GM21526 (cell line): Measurements from ENCODE around the gene IL22RA2.

Experiments
- ATAC-seq: cut with Tn5 transposase; IDR thresholded peaks from one replicate; pipeline ENCODE4 v1.9.1; 2021; ENCODE audit warnings: moderate library complexity; ENCODE audit not compliant: unreplicated experiment, low FRiP score

The IL22RA2 gene

GRCh38 chr6:137197684-137198645 lies 24.5 kb upstream of the IL22RA2 start:
- ATAC-seq: no peak

- ATAC-seq: no peak
Measured at GRCh38 chr6:137193256-137194070, 20.0 kb upstream of the IL22RA2 start.

GRCh38 chr6:137192821-137193220 lies 19.4 kb upstream of the IL22RA2 start:
- ATAC-seq: no peak

- no peak for ATAC-seq
Measured at GRCh38 chr6:137191670-137192069, 18.2 kb upstream of the IL22RA2 start.

DNA sequence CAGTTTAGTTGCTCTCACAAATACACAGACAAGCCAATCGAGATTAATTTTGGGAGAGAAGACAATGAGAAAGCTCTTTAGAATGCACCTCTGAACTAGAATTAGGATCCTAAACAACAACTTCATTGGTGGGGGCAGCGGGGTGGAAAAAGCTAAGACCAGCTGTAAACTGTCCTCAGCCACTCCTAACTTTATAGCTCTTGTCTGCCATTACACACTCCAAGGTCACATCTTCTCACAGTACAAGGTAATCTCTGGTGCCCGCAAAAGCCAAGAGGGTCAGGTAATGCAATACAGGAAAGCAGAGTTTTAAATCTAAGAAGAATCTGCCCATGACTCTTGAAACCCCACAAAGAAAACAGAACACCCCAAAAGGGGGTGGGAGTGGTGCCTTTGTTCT lies 17.8 kb upstream of the IL22RA2 start:
- no peak for ATAC-seq

DNA sequence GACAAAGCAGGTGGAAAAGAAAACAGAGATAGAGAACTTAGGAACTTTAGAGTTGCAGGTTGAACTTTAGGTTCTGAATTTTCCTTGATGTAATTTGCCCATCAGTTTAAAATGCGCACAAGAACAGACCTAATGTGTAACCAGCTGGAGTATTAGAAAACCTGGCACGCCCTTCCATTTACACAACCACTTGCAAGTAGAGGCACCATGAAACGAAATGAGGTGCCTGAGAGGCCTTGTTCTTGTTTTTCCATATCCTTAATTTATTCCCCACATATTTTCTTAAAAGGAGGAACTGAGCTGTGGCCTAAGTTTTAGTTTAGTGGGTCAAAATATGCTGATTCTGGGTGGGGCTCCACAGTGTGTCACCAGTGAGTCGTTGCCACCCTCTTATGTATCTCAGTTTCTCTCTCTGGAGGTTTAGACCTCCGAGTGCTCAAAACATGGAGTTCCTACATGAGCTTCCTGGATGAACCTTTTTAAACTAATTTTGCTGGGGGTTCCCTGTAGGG lies 17.2 kb upstream of the IL22RA2 start:
- no peak for ATAC-seq

DNA sequence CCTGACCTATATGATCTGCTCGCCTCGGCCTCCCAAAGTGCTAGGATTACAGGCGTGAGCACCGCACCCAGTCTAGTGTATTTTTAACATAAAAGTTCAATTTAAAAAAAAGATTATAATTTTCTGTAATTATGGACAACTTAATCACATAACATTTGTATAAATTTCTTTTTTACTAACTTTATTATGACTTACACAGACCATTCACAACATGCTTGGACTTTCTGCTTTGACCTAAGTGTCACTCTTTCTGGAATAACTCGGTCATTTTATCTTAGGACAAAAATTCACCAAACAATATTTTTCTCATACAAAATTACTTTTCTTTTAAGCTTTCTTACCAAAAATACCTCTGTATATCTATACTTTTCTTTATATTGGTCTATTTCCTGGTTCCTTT lies 15.4 kb upstream of the IL22RA2 start:
- ATAC-seq: no peak

DNA sequence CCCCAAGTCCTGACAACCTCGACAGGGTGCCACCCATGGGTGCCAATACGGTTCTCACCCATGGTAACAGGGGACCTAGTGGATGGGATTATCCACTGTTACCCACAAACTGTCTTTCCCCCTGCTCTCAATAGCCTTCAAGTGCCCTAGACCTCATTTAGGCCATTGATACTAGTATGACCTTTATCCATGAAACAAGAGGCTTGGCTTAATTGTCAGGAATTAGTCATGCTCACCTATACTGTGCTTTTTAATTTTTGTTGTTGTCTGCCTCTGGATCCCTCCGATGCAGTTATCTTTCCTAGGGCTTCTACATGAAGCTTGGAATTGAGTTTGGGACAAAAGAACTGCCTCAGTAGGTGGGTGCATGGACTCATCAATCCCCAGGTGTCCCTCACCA lies 11.8 kb upstream of the IL22RA2 start:
- no peak for ATAC-seq

GRCh38 chr6:137182654-137183073 lies 9.2 kb upstream of the IL22RA2 start:
- no peak for ATAC-seq

DNA sequence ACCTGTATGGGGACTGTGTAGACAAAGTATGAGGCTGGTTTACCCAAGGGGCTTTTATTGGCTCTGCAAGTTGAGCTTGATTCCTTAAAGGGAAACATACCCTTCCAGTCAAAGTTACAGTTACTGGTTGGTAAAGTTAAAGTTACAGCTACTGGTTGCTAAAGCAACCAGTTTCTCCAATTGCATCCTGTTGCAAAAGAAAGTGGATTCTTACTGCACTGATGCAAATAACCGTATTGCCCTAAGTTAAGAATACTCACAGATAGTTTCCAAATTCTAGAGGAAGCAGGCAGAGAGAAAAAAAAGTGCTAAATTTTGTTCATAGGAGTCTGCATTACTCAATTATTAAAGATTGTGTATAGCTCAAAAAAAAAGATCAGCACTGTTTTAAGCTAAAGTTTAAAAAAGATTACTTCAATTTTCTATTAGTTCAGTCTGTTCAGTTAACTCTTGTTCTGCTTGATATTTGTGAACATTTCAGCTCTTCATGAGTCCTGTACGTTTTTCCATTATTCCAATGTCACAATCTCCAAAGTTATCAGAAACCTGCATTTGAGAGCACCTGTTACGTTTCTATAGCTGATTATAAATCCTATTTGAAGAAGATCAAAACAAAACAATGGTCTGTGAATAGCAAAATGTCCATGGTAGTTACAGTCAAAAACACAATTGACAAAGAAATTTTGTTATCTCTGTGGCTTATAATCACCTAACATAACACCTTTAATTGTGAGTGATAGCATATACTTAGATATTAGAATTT lies 8.6 kb upstream of the IL22RA2 start:
- no peak for ATAC-seq

GRCh38 chr6:137177611-137178010 lies 4.2 kb upstream of the IL22RA2 start:
- ATAC-seq: no peak

DNA sequence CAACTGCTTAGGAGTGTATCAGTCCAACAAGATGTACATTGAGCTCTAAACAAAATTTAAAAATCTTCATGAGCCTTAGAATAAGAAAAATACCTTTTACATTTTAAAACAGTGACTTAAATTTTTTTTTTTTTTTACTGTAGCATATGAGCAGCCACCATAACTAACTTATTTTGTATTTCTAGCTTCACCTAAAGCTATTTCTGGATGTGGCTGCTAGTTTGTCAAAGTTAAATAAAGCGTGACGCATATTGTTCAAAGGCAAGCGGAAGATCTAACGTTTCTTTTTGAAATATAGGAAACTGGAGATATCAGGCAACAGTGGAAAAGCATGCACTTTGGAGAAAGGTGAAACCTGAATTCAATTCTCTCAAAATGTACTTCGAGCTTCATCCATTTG lies 3.3 kb upstream of the IL22RA2 start:
- no peak for ATAC-seq

DNA sequence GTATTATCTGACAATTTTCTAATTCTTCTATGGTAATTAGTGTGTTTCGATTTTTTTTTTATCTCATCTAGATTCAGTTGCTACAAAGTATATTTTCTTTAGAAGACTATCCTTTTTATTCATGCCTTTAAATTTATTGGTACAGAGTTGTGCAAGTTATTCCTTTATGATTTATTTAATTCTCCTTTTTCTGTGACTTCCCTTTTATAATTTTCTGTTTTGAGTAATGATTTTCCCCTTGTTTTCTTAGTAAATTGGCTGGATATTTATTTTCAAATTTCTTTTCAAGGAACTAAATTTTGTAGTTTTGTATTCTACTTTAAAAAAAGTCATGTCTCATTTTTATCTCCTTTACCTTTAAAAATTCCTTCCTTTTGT lies 2.4 kb upstream of the IL22RA2 start:
- ATAC-seq: no peak

DNA sequence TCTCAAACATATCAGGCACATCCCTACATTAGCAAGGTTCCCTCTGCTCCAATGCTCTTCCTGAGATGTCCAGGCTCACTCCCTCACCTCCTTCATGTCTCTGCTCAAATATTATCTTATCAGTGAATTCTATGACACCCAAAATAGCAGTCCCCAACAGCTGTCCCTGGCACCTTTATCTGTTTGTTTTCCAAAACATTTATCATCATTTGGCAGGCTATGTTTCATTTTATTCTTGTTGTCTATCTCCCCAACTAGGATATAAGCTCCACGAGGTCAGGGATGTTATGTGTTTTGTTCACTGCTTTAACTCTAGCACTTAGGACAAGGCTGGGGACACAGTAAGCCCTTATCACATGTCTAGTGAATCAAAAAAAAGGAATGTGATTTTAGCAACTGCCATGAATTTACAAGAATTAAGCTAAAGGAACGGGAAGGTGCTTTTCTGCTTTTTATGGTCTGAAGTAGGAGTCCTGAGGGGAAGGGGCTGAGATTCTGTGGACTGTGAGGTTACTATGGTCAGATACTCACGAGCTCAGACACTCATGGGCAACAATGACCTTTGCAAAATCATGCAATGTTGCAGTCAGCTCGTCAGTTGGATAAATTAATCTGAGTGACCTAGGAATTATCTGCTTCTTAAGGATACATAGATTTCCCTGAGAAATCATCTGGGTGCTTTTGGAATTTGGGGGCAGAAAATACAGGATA lies 1.9 kb upstream of the IL22RA2 start:
- ATAC-seq: no peak

DNA sequence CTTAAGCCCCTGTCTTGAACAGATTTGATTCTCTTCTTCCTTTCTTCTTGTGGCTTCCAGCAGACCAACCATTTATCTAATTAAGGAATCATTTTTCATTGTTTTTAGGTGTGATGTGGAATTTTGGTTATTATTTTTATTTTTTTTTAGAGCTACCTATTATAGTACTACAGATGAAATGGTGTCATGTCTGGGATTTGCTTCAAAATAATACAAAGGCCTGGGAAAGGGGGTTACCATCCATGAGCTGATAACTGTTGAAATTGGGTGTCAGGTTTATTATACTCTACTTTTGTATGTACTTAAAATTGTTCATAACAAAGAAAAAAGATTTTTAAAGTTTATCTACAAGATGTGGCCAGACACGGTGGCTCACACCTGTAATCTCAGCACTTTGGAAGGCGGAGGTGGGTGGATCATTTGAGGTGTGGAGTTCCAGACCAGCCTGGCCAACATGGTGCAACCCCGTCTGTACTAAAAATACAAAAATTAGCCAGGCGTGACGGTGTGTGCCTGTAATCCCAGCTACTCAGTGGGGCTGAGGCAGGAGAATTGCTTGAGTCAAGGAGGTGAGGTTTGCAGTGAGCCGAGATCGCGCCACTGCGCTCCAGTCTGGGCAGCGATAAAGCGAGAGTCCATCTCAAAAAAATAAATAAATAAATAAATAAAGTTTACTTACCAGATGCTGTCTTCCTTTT lies 561 bp downstream of the IL22RA2 start:
- ATAC-seq: no peak

DNA sequence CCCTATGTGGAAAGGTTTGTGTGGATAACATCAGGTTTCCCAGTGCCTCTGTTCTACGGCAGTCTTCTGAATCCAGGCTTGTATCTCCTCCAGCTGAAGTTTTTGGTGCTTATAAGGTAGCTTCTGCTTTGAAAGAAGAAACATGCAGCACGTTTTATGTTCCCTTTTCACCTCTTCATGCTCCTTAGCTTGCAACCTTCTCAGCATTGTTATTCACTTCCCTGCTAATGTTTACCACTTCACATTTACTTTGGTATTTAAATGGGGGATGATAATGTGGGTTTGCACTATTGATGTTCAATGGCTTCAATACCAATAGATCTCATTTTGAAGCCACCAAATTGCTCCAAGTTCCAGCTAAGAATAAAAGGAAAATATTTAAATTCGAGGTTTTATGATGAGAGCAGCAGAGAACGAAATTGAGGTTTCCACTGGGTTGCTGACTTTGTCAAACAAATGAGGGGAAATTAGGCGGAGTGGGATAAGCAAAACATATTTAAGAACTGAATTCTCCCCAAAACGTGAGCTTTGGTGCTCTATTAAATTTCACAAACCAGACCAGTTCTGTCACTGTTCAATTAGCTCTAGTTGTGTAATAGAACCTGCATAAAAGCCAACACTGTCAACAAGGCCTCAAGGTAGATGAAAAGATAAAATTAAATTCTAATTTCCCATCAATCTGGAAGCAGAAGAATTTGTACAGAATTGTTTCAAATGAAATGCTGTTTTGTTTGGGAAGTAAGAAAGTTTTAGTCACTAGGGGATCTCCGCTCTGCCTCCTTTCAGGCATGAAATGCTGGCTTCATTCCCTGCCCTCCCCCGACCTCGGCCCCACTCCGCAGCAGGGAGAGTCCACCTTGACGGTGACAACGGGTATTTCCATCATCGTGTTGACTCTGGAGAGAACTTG lies 1.4 kb downstream of the IL22RA2 start:
- no peak for ATAC-seq

GRCh38 chr6:137171053-137171374 lies 2.4 kb downstream of the IL22RA2 start:
- ATAC-seq: no peak

- no peak for ATAC-seq
Measured at GRCh38 chr6:137170266-137171052, 3.0 kb downstream of the IL22RA2 start.
